GM06990 (cell line): ENCODE measurements around the gene RYR2.

Experiments used
- DNase-seq: peaks from one replicate; pipeline ENCODE4 v3.0.0-alpha.2; 2011; ENCODE audit not compliant: insufficient read length; ENCODE audit errors: extremely low read depth
- H3K27me3 ChIP-seq: replicated peaks from 2 replicates; pipeline ENCODE4 v1.6.0; 2011; ENCODE audit warnings: low read length; ENCODE audit not compliant: control insufficient read depth, insufficient read depth
- H3K36me3 ChIP-seq: 2 replicates; pipeline ENCODE4 v1.5.1; 2011; ENCODE audit warnings: low read length; ENCODE audit not compliant: control insufficient read depth, insufficient read depth
- H3K4me3 ChIP-seq: replicated peaks from 2 replicates; pipeline ENCODE4 v1.5.1; 2011; ENCODE audit warnings: low read depth, mild to moderate bottlenecking, control low read depth, low read length
- CTCF ChIP-seq: IDR thresholded peaks from 2 replicates; pipeline ENCODE4 v1.5.1; 2011; ENCODE audit warnings: low read length, control low read depth, mild to moderate bottlenecking, inconsistent platforms; ENCODE audit not compliant: insufficient read depth, poor library complexity, severe bottlenecking

The RYR2 gene

DNA sequence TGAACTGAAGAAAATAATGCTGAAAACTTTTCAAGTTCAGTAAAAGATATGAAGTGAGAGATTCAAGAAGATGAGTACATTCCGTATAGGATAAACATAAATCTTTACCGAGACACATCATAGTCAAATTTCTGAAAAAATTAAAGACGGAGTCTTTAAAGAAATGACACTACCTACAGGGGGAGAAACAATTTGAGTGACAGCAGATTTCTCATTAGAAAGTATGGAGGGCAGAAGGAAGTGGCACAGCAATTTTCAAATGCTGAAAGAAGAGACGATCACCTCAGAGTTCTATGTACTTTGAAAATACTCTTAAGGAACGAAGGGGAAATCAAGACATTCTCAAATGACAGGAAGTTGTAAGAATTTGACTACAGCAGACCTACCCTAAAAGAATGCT lies 577.6 kb downstream of the RYR2 start:
- TF ChIP-seq CTCF = no peak
- no peak overlapping the region for H3K4me3 ChIP-seq
- H3K27me3 ChIP-seq = no peaks in the 10 kb centered on the region
- no peaks in the 10 kb centered on the region for H3K36me3 ChIP-seq
- DNase-seq = no peak

GRCh38 chr1:237634922-237635321 lies 592.9 kb downstream of the RYR2 start:
- Histone ChIP-seq H3K4me3 (no peak overlapping the region), H3K36me3 (no peaks in the 10 kb centered on the region), H3K27me3 (no peaks in the 10 kb centered on the region)
- no peak for DNase-seq
- no peak for TF ChIP-seq CTCF

- no peak for TF ChIP-seq CTCF
- no peak for DNase-seq
- no peak overlapping the region for H3K4me3 ChIP-seq
- no peaks in the 10 kb centered on the region for H3K36me3 ChIP-seq
- no peaks in the 10 kb centered on the region for H3K27me3 ChIP-seq
These were observed 596.6 kb downstream of the RYR2 start for GRCh38 chr1:237638555-237638954.

GRCh38 chr1:237640011-237640671 lies 598.2 kb downstream of the RYR2 start:
- no peak for DNase-seq
- Histone ChIP-seq H3K27me3 (no peaks in the 10 kb centered on the region), H3K36me3 (no peaks in the 10 kb centered on the region), H3K4me3 (no peak overlapping the region)
- no peak for TF ChIP-seq CTCF

DNA sequence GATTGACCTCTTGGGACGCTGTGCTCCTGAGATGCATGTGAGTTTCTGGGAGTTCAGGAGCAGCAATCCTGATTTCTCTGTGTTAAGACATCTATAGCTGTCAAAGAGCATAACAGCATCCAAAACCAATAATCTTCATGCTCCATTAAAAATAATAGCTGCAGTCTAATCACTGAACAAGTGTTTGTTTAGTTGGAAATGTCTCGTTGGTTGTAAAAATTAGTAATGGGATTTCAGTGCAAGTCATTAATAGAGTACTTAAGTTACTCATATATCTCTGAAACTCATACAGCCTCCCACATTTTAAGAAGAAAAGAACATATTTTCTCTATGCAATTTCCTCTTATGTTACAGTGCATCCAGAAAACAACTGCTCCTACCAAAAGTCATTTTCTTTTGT lies 599.0 kb downstream of the RYR2 start:
- TF ChIP-seq CTCF = no peak
- no peak overlapping the region for H3K4me3 ChIP-seq
- DNase-seq = no peak
- H3K36me3 ChIP-seq = no peaks in the 10 kb centered on the region
- H3K27me3 ChIP-seq = no peaks in the 10 kb centered on the region

- H3K27me3 ChIP-seq = no peaks in the 10 kb centered on the region
- H3K36me3 ChIP-seq = no peaks in the 10 kb centered on the region
- no peak for TF ChIP-seq CTCF
- DNase-seq = no peak
- H3K4me3 ChIP-seq = no peak overlapping the region
These were observed 608.8 kb downstream of the RYR2 start for GRCh38 chr1:237650809-237651208.
